Measurements from ENCODE around the gene GDE1.

DNA sequence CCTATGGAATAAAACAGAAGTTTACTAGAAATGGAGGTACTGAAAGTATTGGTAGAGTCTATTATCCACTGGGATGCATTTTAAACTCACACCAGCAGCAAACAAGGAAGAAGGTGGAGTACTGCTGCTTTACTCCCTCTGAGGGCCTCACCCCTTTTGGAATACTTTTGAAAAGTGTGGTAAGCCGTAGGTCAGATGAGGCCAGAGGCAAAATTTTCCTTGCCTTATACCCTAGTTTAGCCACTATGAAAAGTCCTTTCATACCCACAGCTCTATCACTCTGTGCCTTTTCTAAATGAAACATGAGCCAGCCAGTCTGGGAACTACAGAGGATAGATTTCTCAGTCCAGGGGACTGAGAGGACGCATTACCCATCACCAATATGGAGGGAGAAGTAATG, 14.0 kb downstream of the GDE1 start:
- no peak for TF ChIP-seq ZNF70 (CRISPR knock-in tag; IDR thresholded peaks at IDR 0.05)
- TF ChIP-seq ARNTL (CRISPR knock-in tag; IDR thresholded peaks at IDR 0.05; ENCODE audit: borderline replicate concordance, low read depth), result no peak
- TF ChIP-seq ISL1 (CRISPR knock-in tag; IDR thresholded peaks at IDR 0.05), result no peak
- TF ChIP-seq ZFP30 (CRISPR knock-in tag; IDR thresholded peaks at IDR 0.05), result no peak
- TF ChIP-seq ZNF8 (CRISPR knock-in tag; IDR thresholded peaks at IDR 0.05), result no peak
- no peak for TF ChIP-seq POU6F1 (CRISPR knock-in tag; IDR thresholded peaks at IDR 0.05; ENCODE audit: borderline replicate concordance, low read depth)
- no peak for TF ChIP-seq TCF4 (CRISPR knock-in tag; IDR thresholded peaks at IDR 0.05; ENCODE audit: borderline replicate concordance)
- TF ChIP-seq RARB (CRISPR knock-in tag; IDR thresholded peaks at IDR 0.05), result no peak
- TF ChIP-seq ZC3H10 (CRISPR knock-in tag; IDR thresholded peaks at IDR 0.05), result no peak
- TF ChIP-seq TOX (CRISPR knock-in tag; IDR thresholded peaks at IDR 0.05; ENCODE audit: borderline replicate concordance), result no peak
- no peak for TF ChIP-seq SNAI2 (CRISPR knock-in tag; IDR thresholded peaks at IDR 0.05)
- no peak for TF ChIP-seq ZFP3 (CRISPR knock-in tag; IDR thresholded peaks at IDR 0.05)
- no peak for TF ChIP-seq CREB5 (CRISPR knock-in tag; IDR thresholded peaks at IDR 0.05; ENCODE audit: low read depth)
- TF ChIP-seq, protein P1, sequence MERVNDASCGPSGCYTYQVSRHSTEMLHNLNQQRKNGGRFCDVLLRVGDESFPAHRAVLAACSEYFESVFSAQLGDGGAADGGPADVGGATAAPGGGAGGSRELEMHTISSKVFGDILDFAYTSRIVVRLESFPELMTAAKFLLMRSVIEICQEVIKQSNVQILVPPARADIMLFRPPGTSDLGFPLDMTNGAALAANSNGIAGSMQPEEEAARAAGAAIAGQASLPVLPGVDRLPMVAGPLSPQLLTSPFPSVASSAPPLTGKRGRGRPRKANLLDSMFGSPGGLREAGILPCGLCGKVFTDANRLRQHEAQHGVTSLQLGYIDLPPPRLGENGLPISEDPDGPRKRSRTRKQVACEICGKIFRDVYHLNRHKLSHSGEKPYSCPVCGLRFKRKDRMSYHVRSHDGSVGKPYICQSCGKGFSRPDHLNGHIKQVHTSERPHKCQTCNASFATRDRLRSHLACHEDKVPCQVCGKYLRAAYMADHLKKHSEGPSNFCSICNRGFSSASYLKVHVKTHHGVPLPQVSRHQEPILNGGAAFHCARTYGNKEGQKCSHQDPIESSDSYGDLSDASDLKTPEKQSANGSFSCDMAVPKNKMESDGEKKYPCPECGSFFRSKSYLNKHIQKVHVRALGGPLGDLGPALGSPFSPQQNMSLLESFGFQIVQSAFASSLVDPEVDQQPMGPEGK (CRISPR knock-in tag; IDR thresholded peaks at IDR 0.05; ENCODE audit: borderline replicate concordance), result no peak

Data from SK-N-SH treated with all-trans-retinoic acid at 6 μM for 48 hours (cell line).